SK-MEL-5 (cell line): ENCODE results near the gene CASD1. TPM values are rescaled to one million over a fixed set of nuclear protein-coding genes. Genes with fewer than 3 reads are reported as not detected.

ENCODE experiments used
- DNase-seq: peaks from one replicate; pipeline ENCODE4 v3.0.0-alpha.2; 2016; ENCODE audit warnings: low read depth, low spot score
- in situ Hi-C: cut with HindIII; loops from 2 replicates; pipeline ENCODE4 v1.10.0; 2016; ENCODE audit warnings: low sequenced_read_pairs, high pct_unique_total_duplicates, low pct_unique_long_range_greater_than_20kb
- total RNA-seq: library from RNA; depleted of rRNA; stranded (reverse); fragments of >200 nt; shearing (Covaris generic); gene quantifications from 2 replicates; pipeline ENCODE4 v1.2.3, GENCODE V29; 2014

Gene CASD1
- total RNA-seq, 1 experiment from 2014 or later = 19.9 TPM

- no peak for DNase-seq
- in situ Hi-C loops = no loop called here
Observed at GRCh38 chr7:94565247-94565894, 55.8 kb downstream of the CASD1 start.

GRCh38 chr7:94567396-94567795, 57.8 kb downstream of the CASD1 start:
- in situ Hi-C loops = no loop called here

GRCh38 chr7:94571816-94572215, 62.2 kb downstream of the CASD1 start:
- no peak for DNase-seq
- in situ Hi-C loops = no loop called here

More at GRCh38 chr7:94567396-94567795, 57.8 kb downstream of the CASD1 start:
- DNase-seq = no peak

- in situ Hi-C loops = no loop called here
- DNase-seq = no peak
Observed at GRCh38 chr7:94575646-94576045, 66.0 kb downstream of the CASD1 start.

GRCh38 chr7:94576316-94576715, 66.7 kb downstream of the CASD1 start:
- DNase-seq = no peak
- in situ Hi-C loops = no loop called here

- in situ Hi-C loops = no loop called here
- DNase-seq = no peak
Observed at GRCh38 chr7:94577357-94577756, 67.7 kb downstream of the CASD1 start.

- in situ Hi-C loops = no loop called here
- DNase-seq = no peak
Observed at GRCh38 chr7:94578614-94579013, 69.0 kb downstream of the CASD1 start.

GRCh38 chr7:94579470-94579869, 69.9 kb downstream of the CASD1 start:
- no peak for DNase-seq
- in situ Hi-C loops = no loop called here

GRCh38 chr7:94580601-94581000, 71.0 kb downstream of the CASD1 start:
- no peak for DNase-seq
- in situ Hi-C loops = no loop called here

- no peak for DNase-seq
- in situ Hi-C loops = no loop called here
Observed at GRCh38 chr7:94584113-94584512, 74.5 kb downstream of the CASD1 start.

- no peak for DNase-seq
- in situ Hi-C loops = no loop called here
Observed at GRCh38 chr7:94588075-94588474, 78.5 kb downstream of the CASD1 start.

GRCh38 chr7:94590526-94591162, 81.0 kb downstream of the CASD1 start:
- in situ Hi-C loops = no loop called here
- DNase-seq = no peak

GRCh38 chr7:94591176-94591575, 81.6 kb downstream of the CASD1 start:
- in situ Hi-C loops = no loop called here
- no peak for DNase-seq

GRCh38 chr7:94594882-94595281, 85.3 kb downstream of the CASD1 start:
- in situ Hi-C loops = no loop called here
- DNase-seq = no peak

GRCh38 chr7:94595717-94596116, 86.1 kb downstream of the CASD1 start:
- in situ Hi-C loops = no loop called here

GRCh38 chr7:94600267-94600666, 90.7 kb downstream of the CASD1 start:
- in situ Hi-C loops = no loop called here
- no peak for DNase-seq

More at GRCh38 chr7:94595717-94596116, 86.1 kb downstream of the CASD1 start:
- DNase-seq = no peak

- DNase-seq = no peak
- in situ Hi-C loops = no loop called here
Observed at GRCh38 chr7:94602181-94602580, 92.6 kb downstream of the CASD1 start.

GRCh38 chr7:94605031-94605430, 95.4 kb downstream of the CASD1 start:
- no peak for DNase-seq
- in situ Hi-C loops = no loop called here
